NCI-H2171 treated with DMSO at 0.1 percent for 48 hours (cell line): ENCODE data around the gene BAZ2A.
A peak's percentile ranks its signal among the peaks of the same experiment; 100 is the strongest.
"Not testable (repeated sequence)": the region's sequence is repeated elsewhere in the genome, so short reads cannot be mapped to it uniquely, and the experiment has no call there.

Source experiments
- DNase-seq: peaks from one replicate; lab custom pipeline; 2025; lab: John Stamatoyannopoulos, UW

Gene BAZ2A

GRCh38 chr12:56593909-56594621 lies 36.1 kb downstream of the BAZ2A start:
- DNase-seq: peak; percentile 57

GRCh38 chr12:56591961-56592360 lies 38.2 kb downstream of the BAZ2A start:
- no peak for DNase-seq

- peak; percentile 87 for DNase-seq
Observed at GRCh38 chr12:56591126-56591525, 39.0 kb downstream of the BAZ2A start.

GRCh38 chr12:56590237-56590830 lies 39.8 kb downstream of the BAZ2A start:
- DNase-seq: peak; percentile 19

DNA sequence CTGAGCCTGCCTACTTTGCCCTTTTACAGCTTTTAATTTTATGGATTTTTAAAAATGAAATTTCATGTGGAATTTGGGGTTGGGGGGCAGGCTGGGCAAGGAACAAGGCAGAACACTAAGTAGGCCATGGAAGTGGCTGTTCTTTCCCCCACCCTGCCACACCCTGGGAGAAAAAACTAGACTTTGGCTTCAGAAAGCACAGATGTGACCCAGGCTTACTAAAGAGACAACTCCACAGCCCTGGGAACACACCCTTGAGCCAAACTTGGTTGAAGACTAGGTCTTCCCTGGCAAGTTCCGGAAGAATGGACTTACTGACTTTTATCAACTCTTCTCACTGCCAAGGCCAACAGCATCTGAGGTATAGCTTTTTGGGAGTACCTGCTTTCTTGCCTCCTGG lies 40.3 kb downstream of the BAZ2A start:
- no peak for DNase-seq

DNA sequence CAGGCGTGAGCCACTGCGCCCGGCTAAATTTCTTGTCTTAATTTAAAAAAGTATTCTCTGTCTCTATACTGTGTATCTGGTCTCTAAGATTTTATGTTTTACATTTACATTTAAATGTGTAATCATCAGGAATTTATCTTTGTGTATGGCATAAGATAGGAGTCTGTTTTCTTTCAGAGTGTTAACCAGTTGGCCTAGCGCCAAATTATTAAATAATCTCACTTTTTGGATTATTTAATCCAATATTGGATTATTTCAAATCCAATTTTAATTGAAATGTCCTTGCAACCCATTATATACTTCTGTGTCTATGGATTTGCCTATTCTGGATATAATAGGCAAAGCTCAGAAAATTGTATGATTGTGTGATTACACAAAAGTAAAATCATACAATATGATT lies 45.0 kb downstream of the BAZ2A start:
- DNase-seq: no peak

DNA sequence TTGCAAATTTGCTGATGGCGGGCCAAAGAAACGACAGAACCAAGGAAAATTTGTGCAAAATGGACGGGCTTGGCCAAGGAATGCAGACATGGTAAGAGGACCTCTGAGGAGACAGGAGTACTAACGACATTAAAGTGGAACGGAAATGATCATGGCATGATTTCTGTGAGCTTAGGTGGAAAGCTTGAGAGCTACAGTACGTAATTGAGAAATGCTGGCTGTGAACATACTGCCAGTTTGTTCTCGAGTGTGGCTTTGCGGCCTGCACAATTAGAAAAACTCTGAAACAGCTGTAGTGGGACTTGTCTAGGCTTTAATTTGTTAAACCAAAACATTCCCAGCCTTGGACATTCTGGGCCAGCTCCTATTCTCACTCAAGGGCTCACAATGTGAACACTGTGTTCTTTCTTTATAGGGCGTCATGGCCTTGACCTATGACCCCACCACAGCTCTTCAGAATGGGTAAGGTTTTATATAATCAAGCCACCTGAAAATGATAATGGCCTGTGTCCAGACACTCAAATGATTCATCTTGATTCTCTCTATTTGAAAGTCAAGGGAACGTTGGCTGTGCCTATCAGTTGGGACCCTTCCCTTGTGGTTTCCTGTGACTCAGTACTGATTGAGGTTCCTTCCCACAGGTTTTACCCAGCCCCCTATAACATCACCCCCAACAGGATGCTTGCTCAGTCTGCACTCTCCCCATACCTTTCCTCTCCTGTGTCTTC lies 48.5 kb downstream of the BAZ2A start:
- no peak for DNase-seq

- no peak for DNase-seq
Observed at GRCh38 chr12:56578983-56579546, 51.1 kb downstream of the BAZ2A start.

DNA sequence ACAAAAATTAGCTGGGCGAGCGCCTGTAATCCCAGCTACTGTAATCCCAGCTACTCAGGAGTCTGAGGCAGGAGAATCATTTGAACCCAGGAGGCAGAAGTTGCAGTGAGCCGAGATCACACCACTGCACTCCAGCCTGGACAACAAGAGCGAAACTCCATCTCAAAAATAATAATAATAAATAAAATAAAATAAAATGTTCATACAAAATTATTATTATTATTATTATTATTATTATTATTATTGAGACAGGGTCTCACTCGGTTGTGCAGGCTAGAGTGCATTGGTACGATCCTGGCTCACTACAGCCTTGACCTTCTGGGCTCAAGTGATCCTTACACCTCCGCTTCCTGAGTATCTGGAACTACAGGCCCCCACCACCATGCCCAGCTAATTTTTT lies 52.9 kb downstream of the BAZ2A start:
- DNase-seq: not testable (repeated sequence)

DNA sequence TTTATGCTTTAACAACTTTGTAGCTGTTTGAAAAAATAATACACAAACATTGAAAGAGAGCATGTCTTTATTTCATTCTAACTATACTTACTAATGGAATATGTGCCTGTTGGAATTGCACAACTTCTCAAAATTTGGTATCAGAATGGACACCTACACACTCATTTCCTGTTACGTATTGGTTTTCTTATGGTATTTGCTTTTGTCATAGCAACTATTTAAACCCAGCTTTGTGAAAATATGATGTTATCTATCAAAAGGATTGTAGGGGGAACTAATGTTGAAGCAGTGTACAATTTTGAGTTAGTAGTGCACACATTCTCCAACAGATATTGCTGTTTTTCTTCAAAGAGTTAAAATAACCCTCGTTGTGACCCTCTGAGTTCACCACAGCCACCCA lies 55.9 kb downstream of the BAZ2A start:
- DNase-seq: no peak

DNA sequence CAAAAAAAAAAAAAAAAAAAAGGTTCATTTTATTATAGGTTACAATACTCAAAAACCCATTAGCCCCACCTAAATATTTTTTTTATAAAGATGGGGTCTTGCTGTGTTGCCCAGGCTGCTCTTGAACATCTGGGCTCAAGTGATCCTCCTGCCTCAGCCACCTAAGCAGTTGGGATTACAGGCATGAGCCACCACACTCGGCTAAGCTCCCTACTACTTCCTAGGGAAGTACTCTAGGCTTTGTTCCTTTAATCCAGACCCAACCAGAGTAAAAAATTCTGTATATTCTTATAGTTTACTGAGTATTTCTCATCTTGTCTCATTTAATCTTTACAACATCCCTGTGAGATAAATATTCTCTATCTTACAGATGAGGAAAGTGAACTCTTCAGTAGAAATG lies 57.8 kb downstream of the BAZ2A start:
- no peak for DNase-seq

- no peak for DNase-seq
Observed at GRCh38 chr12:56571121-56571520, 59.0 kb downstream of the BAZ2A start.

- DNase-seq: no peak
Observed at GRCh38 chr12:56568146-56568545, 62.0 kb downstream of the BAZ2A start.

- DNase-seq: no peak
Observed at GRCh38 chr12:56565510-56566101, 64.5 kb downstream of the BAZ2A start.

DNA sequence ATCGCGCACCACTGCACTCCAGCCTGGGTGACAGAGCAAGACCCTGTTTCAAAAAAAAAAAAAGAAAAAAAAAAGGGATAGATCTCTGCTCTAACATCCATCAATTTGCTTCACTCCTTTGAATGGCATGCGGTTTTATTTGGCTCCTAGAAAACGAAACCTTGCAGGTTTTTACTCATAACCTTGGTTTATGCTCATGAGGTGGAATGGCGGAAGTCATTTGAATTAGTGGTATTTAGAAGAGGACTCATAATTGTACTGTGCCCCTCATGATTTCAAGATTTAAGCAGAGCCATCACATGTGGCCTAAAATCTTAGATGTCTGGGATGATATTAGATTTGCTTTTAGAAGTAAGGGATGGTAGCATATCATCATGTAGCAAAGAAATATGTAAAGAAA lies 79.1 kb downstream of the BAZ2A start:
- DNase-seq: no peak

DNA sequence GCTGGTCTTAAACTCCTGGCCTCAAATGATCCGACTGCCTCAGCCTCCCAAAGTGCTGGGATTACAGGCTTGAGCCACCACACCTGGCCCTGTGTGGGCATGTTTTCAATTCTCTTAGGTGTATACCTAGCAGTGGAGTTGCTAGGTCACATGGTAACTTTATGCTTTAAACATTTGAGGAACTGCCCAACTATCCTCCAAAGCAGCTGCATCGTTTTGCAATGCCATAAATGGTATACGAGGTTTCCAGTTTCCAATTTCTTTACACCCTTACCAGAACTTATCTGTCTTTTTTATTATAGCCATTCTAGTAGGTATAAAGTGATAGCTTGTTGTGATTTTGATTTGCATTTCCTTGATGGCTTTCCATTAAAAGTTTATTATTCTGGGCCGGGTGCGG lies 83.4 kb downstream of the BAZ2A start:
- DNase-seq: no peak
